ENCODE data around the gene PSMD1.

DNA sequence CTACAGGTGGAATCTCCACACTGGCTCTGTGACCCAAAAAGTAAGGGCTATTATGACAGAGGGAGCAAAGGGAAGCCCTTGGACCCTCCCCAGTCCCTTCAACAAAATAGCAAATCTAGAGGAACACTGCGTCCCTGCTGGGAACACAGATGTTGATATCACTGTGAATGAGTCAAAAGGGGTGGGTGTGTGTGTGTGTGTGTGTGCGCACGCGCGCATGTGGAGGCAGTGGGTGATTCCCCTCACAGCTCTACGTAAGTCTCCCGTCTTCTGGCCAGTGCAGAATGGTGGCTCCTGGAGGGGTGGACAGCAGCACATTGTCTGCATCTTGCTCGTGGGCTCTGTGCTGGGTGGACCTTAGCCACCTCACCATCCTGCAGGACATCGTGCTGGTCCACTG is 27.1 kb upstream of the PSMD1 start:
- TF ChIP-seq, protein P1, sequence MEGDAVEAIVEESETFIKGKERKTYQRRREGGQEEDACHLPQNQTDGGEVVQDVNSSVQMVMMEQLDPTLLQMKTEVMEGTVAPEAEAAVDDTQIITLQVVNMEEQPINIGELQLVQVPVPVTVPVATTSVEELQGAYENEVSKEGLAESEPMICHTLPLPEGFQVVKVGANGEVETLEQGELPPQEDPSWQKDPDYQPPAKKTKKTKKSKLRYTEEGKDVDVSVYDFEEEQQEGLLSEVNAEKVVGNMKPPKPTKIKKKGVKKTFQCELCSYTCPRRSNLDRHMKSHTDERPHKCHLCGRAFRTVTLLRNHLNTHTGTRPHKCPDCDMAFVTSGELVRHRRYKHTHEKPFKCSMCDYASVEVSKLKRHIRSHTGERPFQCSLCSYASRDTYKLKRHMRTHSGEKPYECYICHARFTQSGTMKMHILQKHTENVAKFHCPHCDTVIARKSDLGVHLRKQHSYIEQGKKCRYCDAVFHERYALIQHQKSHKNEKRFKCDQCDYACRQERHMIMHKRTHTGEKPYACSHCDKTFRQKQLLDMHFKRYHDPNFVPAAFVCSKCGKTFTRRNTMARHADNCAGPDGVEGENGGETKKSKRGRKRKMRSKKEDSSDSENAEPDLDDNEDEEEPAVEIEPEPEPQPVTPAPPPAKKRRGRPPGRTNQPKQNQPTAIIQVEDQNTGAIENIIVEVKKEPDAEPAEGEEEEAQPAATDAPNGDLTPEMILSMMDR (IDR thresholded peaks at IDR 0.05; ENCODE audit: borderline replicate concordance, extremely low read depth, low read length, poor library complexity, severe bottlenecking) = no peak
- no peak for TF ChIP-seq EZH2 (IDR thresholded peaks at IDR 0.05; ENCODE audit: borderline replicate concordance, low read depth, low read length, severe bottlenecking)

Data from DND-41 (cell line).